ENCODE data around the gene DNAH10. TPM values are rescaled to one million over a fixed set of nuclear protein-coding genes. Genes with fewer than 3 reads are reported as not detected.

Gene DNAH10
- total and polyA plus RNA-seq, 2 of the 4 experiments (the other 2 are of a cell fraction), result 0.18 to 0.22 TPM

- H3K36me3 ChIP-seq (ENCODE audit: control insufficient read depth, insufficient read depth, low read length), result peaks cover 2% of the 10 kb centered on the region; the same call in 1 of the 2 replicates
- DNase-seq, result peak; percentile 80
- H3K23ac ChIP-seq (ENCODE audit: low read depth, low read length), result peak overlapping the region; percentile 26
- no peak overlapping the region for H3K56ac ChIP-seq (ENCODE audit: extremely low read depth, insufficient read depth, low read length)
- no peak overlapping the region for H3K27ac ChIP-seq (ENCODE audit: insufficient read depth, low read length)
- ATAC-seq (ENCODE audit: low read depth), result peak; percentile 68
- H2BK120ac ChIP-seq (ENCODE audit: low read depth, low read length), result no peak overlapping the region; the same call in 1 of the 2 replicates
- H3K4ac ChIP-seq (ENCODE audit: low read depth, low read length), result peak overlapping the region; percentile 54; the same call in 1 of the 2 replicates
- no peak overlapping the region for H3K4me2 ChIP-seq (ENCODE audit: low read depth, low read length)
- H3K14ac ChIP-seq (replicated peaks; ENCODE audit: low read depth, low read length), result peak overlapping the region; percentile 30
- H4K8ac ChIP-seq (ENCODE audit: low read depth in 2 of 2, low read length in 2 of 2), result peak overlapping the region in 1 of 2 experiments; percentile 48; a peak in 1 of 4 replicates
- H2BK5ac ChIP-seq (ENCODE audit: low read depth, low read length, poor library complexity, severe bottlenecking), result peak overlapping the region; percentile 4
- POLR2A ChIA-PET (ENCODE audit: unreplicated experiment), result no interaction called here
- in situ Hi-C loops (cut with MboI; ENCODE audit: low sequenced_read_pairs), result no loop called here
- no peak overlapping the region for H2AFZ ChIP-seq (replicated peaks; ENCODE audit: low read length, poor library complexity)
- BruUV-seq (replicated peaks), result no TSS peak
- H3K9me1 ChIP-seq (ENCODE audit: insufficient read depth, low read length), result peaks cover 14% of the 10 kb centered on the region
- H3K4me1 ChIP-seq (ENCODE audit: control insufficient read depth, insufficient read depth, low read length), result peaks cover 12% of the 10 kb centered on the region
- TF ChIP-seq POLR2A (IDR thresholded peaks at IDR 0.05; ENCODE audit: low read depth, low read length), result no peak
- no peak for TF ChIP-seq MAZ (IDR thresholded peaks at IDR 0.05; ENCODE audit: borderline replicate concordance, low read depth, low read length)
- TF ChIP-seq RFX5 (IDR thresholded peaks at IDR 0.05; ENCODE audit: low read depth, low read length), result no peak
- TF ChIP-seq USF2 (IDR thresholded peaks at IDR 0.05; ENCODE audit: low read depth, low read length), result no peak
- TF ChIP-seq FOS (IDR thresholded peaks at IDR 0.05; ENCODE audit: low read depth, low read length), result no peak
- TF ChIP-seq RAD21 (IDR thresholded peaks at IDR 0.05; ENCODE audit: low read length), result no peak
- no peak for TF ChIP-seq ELK1 (IDR thresholded peaks at IDR 0.05; ENCODE audit: borderline replicate concordance, low read depth, low read length)
- no peak for TF ChIP-seq MXI1 (IDR thresholded peaks at IDR 0.05; ENCODE audit: borderline replicate concordance, low read depth, low read length)
- TF ChIP-seq SMC3 (IDR thresholded peaks at IDR 0.05; ENCODE audit: low read depth, low read length), result no peak
- TF ChIP-seq RCOR1 (IDR thresholded peaks at IDR 0.05; ENCODE audit: insufficient replicate concordance, low read length), result no peak
- TF ChIP-seq CEBPB (IDR thresholded peaks at IDR 0.05; ENCODE audit: low read depth, low read length), result no peak
- TF ChIP-seq NFE2L2 (IDR thresholded peaks at IDR 0.05; ENCODE audit: low read depth, low read length), result no peak
- H4K91ac ChIP-seq (ENCODE audit: insufficient read depth, low read depth, low read length), result no peak overlapping the region
- H4K20me1 ChIP-seq (ENCODE audit: insufficient read depth, low read length), result peaks cover 16% of the 10 kb centered on the region; the same call in 1 of the 2 replicates
- H2BK20ac ChIP-seq (ENCODE audit: low read depth, low read length), result no peak overlapping the region
- H3K18ac ChIP-seq (ENCODE audit: low read depth, low read length), result no peak overlapping the region; the same call in 1 of the 2 replicates
- peak overlapping the region; percentile 4 for H2AK9ac ChIP-seq (replicated peaks; ENCODE audit: low read depth, low read length, poor library complexity)
- no peak overlapping the region for H3K9ac ChIP-seq (ENCODE audit: low read depth, low read length)
- no peak overlapping the region for H4K5ac ChIP-seq (ENCODE audit: low read depth, low read length)
- peaks cover 29 to 65% of the 10 kb centered on the region in 2 experiments for H3K79me1 ChIP-seq (ENCODE audit: low read depth in 1 of 2, low read length in 2 of 2)
- WGBS, 2 experiments (ENCODE audit: extremely low coverage in 2 of 2, insufficient read length in 1 of 2), result 40% methylated on average over 2 of the region's 3 CpGs; no CpG with 5 or more reads in 1 of the 2 experiments
- peak overlapping the region; percentile 36; the same call in 1 of the 3 replicates for H2BK15ac ChIP-seq (ENCODE audit: low read depth, low read length)
- no peaks in the 10 kb centered on the region for H3K9me3 ChIP-seq (ENCODE audit: control insufficient read depth, insufficient read depth, low read length)
- CTCF ChIA-PET, result no interaction called here
- no peaks in the 10 kb centered on the region for H3K27me3 ChIP-seq (ENCODE audit: control insufficient read depth, insufficient read depth, low read length)
- peak overlapping the region; percentile 33; the same call in 1 of the 2 replicates for H2AK5ac ChIP-seq (ENCODE audit: low read depth, low read length)
- intact Hi-C loops (cut with micrococcal nuclease), result no loop called here
- dilution Hi-C loops (cut with HindIII; ENCODE audit: low sequenced_read_pairs, unreplicated experiment), result no loop called here
- H3K4me3 ChIP-seq (ENCODE audit: insufficient read depth, low read depth, low read length), result no peak overlapping the region
Measured at GRCh38 chr12:123966596-123966995, 204.5 kb downstream of the DNAH10 start.
